ENCODE results near the gene ATP8B2. TPM values are rescaled to one million over a fixed set of nuclear protein-coding genes. Genes with fewer than 3 reads are reported as not detected.

ATP8B2 gene
- total and polyA plus RNA-seq, 10 of the 15 experiments (the other 5 are each of a cell fraction or from before 2014, with no cell fraction given): 0.44 to 61.8 (median 15.0) TPM

DNA sequence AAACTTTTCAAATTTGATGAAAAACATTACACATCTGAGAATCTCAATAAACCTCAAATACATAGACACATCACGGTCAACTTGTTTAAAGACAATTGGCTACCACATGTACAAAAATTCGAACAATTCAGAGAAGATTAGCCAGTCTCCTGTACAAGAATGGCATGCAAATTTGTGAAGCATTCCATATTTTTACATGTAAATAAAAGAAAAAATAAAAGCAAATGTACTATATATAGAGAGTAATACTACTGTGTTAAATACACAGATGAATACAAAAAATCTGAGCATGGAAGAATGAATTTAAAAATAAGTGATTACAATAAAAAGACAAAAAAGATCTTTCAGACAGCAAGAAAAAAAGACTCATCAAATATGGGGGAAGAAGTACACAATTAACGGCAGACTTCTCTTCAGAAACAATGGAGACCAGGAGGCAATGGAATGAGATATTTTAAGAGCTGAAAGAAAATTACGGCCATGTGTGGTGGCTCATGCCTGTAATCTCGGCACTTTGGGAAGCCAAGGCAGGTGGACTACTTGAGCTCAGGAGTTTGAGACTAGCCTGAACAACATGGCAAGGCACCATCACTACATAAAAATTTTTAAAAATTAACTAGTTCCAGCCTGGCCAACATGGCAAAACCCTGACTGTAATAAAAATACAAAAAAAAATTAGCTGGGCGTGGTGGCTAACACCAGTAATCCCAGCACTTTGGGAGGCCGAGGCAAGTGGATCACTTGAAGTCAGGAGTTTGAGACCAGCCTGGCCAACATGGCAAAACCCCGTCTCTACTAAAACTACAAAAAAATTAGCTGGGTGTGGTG is 29.7 kb upstream of the ATP8B2 start:
- intact Hi-C loops (cut with micrococcal nuclease; ENCODE audit: unreplicated experiment) (no loop called here), in situ Hi-C loops (cut with MboI) (no loop called here)
- RAD21 ChIA-PET (ENCODE audit: unreplicated experiment): no interaction called here
- H3K27ac ChIP-seq (ENCODE audit: control insufficient read depth, insufficient read depth): no peak overlapping the region
- no peaks in the 10 kb centered on the region for H3K4me1 ChIP-seq (ENCODE audit: control insufficient read depth, insufficient read depth, low read length)
- no peaks in the 10 kb centered on the region for H3K36me3 ChIP-seq (ENCODE audit: control insufficient read depth in 2 of 2, insufficient read depth in 2 of 2, low read length in 1 of 2)
- no peak overlapping the region for H3K4me2 ChIP-seq (ENCODE audit: control insufficient read depth, insufficient read depth)
- FAIRE-seq: peak; percentile 49
- WGBS (ENCODE audit: insufficient coverage, insufficient replicate concordance, low lambda C conversion rate, missing lambda C conversion rate): 47% methylated on average over 8 of the region's 8 CpGs
- no peak overlapping the region for H3K9ac ChIP-seq (ENCODE audit: control insufficient read depth, insufficient read depth, low read length)
- SMC1A ChIA-PET (ENCODE audit: uncharacterized antibody, unreplicated experiment): interaction anchor here (0.8 kb wide), 1 partner anchor 101 kb away, joined by 5 read pairs; no protein-coding TSS in a partner anchor
- peaks cover 3% of the 10 kb centered on the region; the same call in 2 of the 3 replicates for H3K9me3 ChIP-seq (replicated peaks; ENCODE audit: control insufficient read depth, insufficient read depth, low read length)
- CTCF ChIA-PET: interaction anchor here (0.6 to 1.4 kb wide), 3 partner anchors 18 to 722 kb away, joined by 3 to 4 read pairs (median 3); no protein-coding TSS in a partner anchor
- no peak for ATAC-seq
- H3K4me3 ChIP-seq: no peak overlapping the region
- POLR2A ChIA-PET: no interaction called here
- no peaks in the 10 kb centered on the region for H3K79me2 ChIP-seq (ENCODE audit: control insufficient read depth, insufficient read depth, low read length)
- no peak for DNase-seq (ENCODE audit: low read depth, low spot score)
- BruUV-seq (replicated peaks): no TSS peak
- no peaks in the 10 kb centered on the region for H3K27me3 ChIP-seq (replicated peaks in 1 of 2; ENCODE audit: control insufficient read depth in 2 of 2, insufficient read depth in 2 of 2, low read length in 1 of 2)
- no peak overlapping the region for H2AFZ ChIP-seq (ENCODE audit: control insufficient read depth, low read depth, low read length)
- no peaks in the 10 kb centered on the region for H4K20me1 ChIP-seq (ENCODE audit: control insufficient read depth, insufficient read depth)
- TF ChIP-seq TCF7 (IDR thresholded peaks at IDR 0.05; ENCODE audit: borderline replicate concordance): no peak
- TF ChIP-seq CBX3 (IDR thresholded peaks at IDR 0.05; ENCODE audit: borderline replicate concordance, low read depth): 0 out of 2 replicates have a peak, but pooled peaks have one; percentile 56
- no peak for TF ChIP-seq ZBTB40 (IDR thresholded peaks at IDR 0.05; ENCODE audit: borderline replicate concordance)
- no peak for TF ChIP-seq ETV6 (conservative IDR thresholded peaks at IDR 0.05 in 1 of 2, IDR thresholded peaks at IDR 0.05 in 1 of 2; ENCODE audit: borderline replicate concordance in 1 of 2, low read depth in 1 of 2)
- peak; percentile 99 for TF ChIP-seq CBX5 (IDR thresholded peaks at IDR 0.05; ENCODE audit: low read depth)
- no peak for TF ChIP-seq ZZZ3 (IDR thresholded peaks at IDR 0.05; ENCODE audit: control insufficient read depth, insufficient read length, low read depth)
- no peak for TF ChIP-seq MEF2A (IDR thresholded peaks at IDR 0.05; ENCODE audit: insufficient read depth, low read depth, low read length)
- TF ChIP-seq BMI1 (IDR thresholded peaks at IDR 0.05; ENCODE audit: borderline replicate concordance): no peak
- no peak for TF ChIP-seq RELA (IDR thresholded peaks at IDR 0.05; ENCODE audit: borderline replicate concordance, partially characterized antibody)
- no peak for TF ChIP-seq ESRRA (IDR thresholded peaks at IDR 0.05; ENCODE audit: low read length)
- TF ChIP-seq MLLT1 (IDR thresholded peaks at IDR 0.05): no peak
- TF ChIP-seq, protein P1, sequence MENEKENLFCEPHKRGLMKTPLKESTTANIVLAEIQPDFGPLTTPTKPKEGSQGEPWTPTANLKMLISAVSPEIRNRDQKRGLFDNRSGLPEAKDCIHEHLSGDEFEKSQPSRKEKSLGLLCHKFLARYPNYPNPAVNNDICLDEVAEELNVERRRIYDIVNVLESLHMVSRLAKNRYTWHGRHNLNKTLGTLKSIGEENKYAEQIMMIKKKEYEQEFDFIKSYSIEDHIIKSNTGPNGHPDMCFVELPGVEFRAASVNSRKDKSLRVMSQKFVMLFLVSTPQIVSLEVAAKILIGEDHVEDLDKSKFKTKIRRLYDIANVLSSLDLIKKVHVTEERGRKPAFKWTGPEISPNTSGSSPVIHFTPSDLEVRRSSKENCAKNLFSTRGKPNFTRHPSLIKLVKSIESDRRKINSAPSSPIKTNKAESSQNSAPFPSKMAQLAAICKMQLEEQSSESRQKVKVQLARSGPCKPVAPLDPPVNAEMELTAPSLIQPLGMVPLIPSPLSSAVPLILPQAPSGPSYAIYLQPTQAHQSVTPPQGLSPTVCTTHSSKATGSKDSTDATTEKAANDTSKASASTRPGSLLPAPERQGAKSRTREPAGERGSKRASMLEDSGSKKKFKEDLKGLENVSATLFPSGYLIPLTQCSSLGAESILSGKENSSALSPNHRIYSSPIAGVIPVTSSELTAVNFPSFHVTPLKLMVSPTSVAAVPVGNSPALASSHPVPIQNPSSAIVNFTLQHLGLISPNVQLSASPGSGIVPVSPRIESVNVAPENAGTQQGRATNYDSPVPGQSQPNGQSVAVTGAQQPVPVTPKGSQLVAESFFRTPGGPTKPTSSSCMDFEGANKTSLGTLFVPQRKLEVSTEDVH (IDR thresholded peaks at IDR 0.05; ENCODE audit: low read depth, partially characterized antibody): no peak
- no peak for TF ChIP-seq ZSCAN29 (IDR thresholded peaks at IDR 0.05)
- no peak for TF ChIP-seq CREM (IDR thresholded peaks at IDR 0.05; ENCODE audit: low read depth)
- no peak for TF ChIP-seq POU2F2 (IDR thresholded peaks at IDR 0.05; ENCODE audit: borderline replicate concordance, low read depth, low read length)
